ENCODE data around the gene RGS7.
"Not testable (repeated sequence)": the region's sequence is repeated elsewhere in the genome, so short reads cannot be mapped to it uniquely, and the experiment has no call there.

RGS7 gene

GRCh38 chr1:241203817-241204216 lies 153.2 kb downstream of the RGS7 start:
- Histone ChIP-seq H3K4me3 (ENCODE audit: low read length) (no peak overlapping the region), H3K9me3 (ENCODE audit: control insufficient read depth, low read depth, low read length) (no peaks in the 10 kb centered on the region), H3K9ac (ENCODE audit: low read length) (no peak overlapping the region), H3K27ac (ENCODE audit: low read length) (no peak overlapping the region), H3K27me3 (ENCODE audit: control insufficient read depth, insufficient read depth, low read length) (no peaks in the 10 kb centered on the region), H3K4me1 (ENCODE audit: control insufficient read depth, low read depth, low read length) (peaks cover 13% of the 10 kb centered on the region), H3K36me3 (ENCODE audit: control insufficient read depth, low read depth, low read length) (no peaks in the 10 kb centered on the region)

- Histone ChIP-seq H3K9ac (ENCODE audit: low read length) (no peak overlapping the region), H3K36me3 (ENCODE audit: control insufficient read depth, low read depth, low read length) (no peaks in the 10 kb centered on the region), H3K4me3 (ENCODE audit: low read length) (no peak overlapping the region), H3K27me3 (ENCODE audit: control insufficient read depth, insufficient read depth, low read length) (no peaks in the 10 kb centered on the region), H3K9me3 (ENCODE audit: control insufficient read depth, low read depth, low read length) (no peaks in the 10 kb centered on the region), H3K4me1 (ENCODE audit: control insufficient read depth, low read depth, low read length) (peaks cover 9% of the 10 kb centered on the region), H3K27ac (ENCODE audit: low read length) (no peak overlapping the region)
Observed at GRCh38 chr1:241202401-241202800, 154.6 kb downstream of the RGS7 start.

- H3K9ac ChIP-seq (ENCODE audit: low read length) = no peak overlapping the region
- H3K36me3 ChIP-seq (ENCODE audit: control insufficient read depth, low read depth, low read length) = no peaks in the 10 kb centered on the region
- H3K27ac ChIP-seq (ENCODE audit: low read length) = no peak overlapping the region
- no peaks in the 10 kb centered on the region for H3K9me3 ChIP-seq (ENCODE audit: control insufficient read depth, low read depth, low read length)
- H3K4me3 ChIP-seq (ENCODE audit: low read length) = no peak overlapping the region
- H3K4me1 ChIP-seq (ENCODE audit: control insufficient read depth, low read depth, low read length) = peaks cover 5% of the 10 kb centered on the region
- no peaks in the 10 kb centered on the region for H3K27me3 ChIP-seq (ENCODE audit: control insufficient read depth, insufficient read depth, low read length)
Observed at GRCh38 chr1:241186716-241187115, 170.3 kb downstream of the RGS7 start.

- no peak overlapping the region for H3K9ac ChIP-seq (ENCODE audit: low read length)
- no peak overlapping the region for H3K27ac ChIP-seq (ENCODE audit: low read length)
- no peaks in the 10 kb centered on the region for H3K4me1 ChIP-seq (ENCODE audit: control insufficient read depth, low read depth, low read length)
- no peaks in the 10 kb centered on the region for H3K9me3 ChIP-seq (ENCODE audit: control insufficient read depth, low read depth, low read length)
- H3K4me3 ChIP-seq (ENCODE audit: low read length) = no peak overlapping the region
- no peaks in the 10 kb centered on the region for H3K36me3 ChIP-seq (ENCODE audit: control insufficient read depth, low read depth, low read length)
- no peaks in the 10 kb centered on the region for H3K27me3 ChIP-seq (ENCODE audit: control insufficient read depth, insufficient read depth, low read length)
Observed at GRCh38 chr1:241181971-241182370, 175.0 kb downstream of the RGS7 start.

GRCh38 chr1:241181471-241181870 lies 175.5 kb downstream of the RGS7 start:
- H3K9ac ChIP-seq (ENCODE audit: low read length) = no peak overlapping the region
- H3K27ac ChIP-seq (ENCODE audit: low read length) = no peak overlapping the region
- H3K9me3 ChIP-seq (ENCODE audit: control insufficient read depth, low read depth, low read length) = no peaks in the 10 kb centered on the region
- no peaks in the 10 kb centered on the region for H3K27me3 ChIP-seq (ENCODE audit: control insufficient read depth, insufficient read depth, low read length)
- H3K4me3 ChIP-seq (ENCODE audit: low read length) = no peak overlapping the region
- H3K36me3 ChIP-seq (ENCODE audit: control insufficient read depth, low read depth, low read length) = no peaks in the 10 kb centered on the region
- no peaks in the 10 kb centered on the region for H3K4me1 ChIP-seq (ENCODE audit: control insufficient read depth, low read depth, low read length)

GRCh38 chr1:241180569-241180968 lies 176.4 kb downstream of the RGS7 start:
- Histone ChIP-seq H3K9ac (ENCODE audit: low read length) (no peak overlapping the region), H3K27me3 (ENCODE audit: control insufficient read depth, insufficient read depth, low read length) (no peaks in the 10 kb centered on the region), H3K9me3 (ENCODE audit: control insufficient read depth, low read depth, low read length) (no peaks in the 10 kb centered on the region), H3K27ac (ENCODE audit: low read length) (no peak overlapping the region), H3K36me3 (ENCODE audit: control insufficient read depth, low read depth, low read length) (no peaks in the 10 kb centered on the region), H3K4me3 (ENCODE audit: low read length) (no peak overlapping the region), H3K4me1 (ENCODE audit: control insufficient read depth, low read depth, low read length) (no peaks in the 10 kb centered on the region)

GRCh38 chr1:241177660-241178059 lies 179.3 kb downstream of the RGS7 start:
- H3K4me1 ChIP-seq (ENCODE audit: control insufficient read depth, low read depth, low read length) = no peaks in the 10 kb centered on the region
- no peak overlapping the region for H3K9ac ChIP-seq (ENCODE audit: low read length)
- H3K36me3 ChIP-seq (ENCODE audit: control insufficient read depth, low read depth, low read length) = no peaks in the 10 kb centered on the region
- H3K9me3 ChIP-seq (ENCODE audit: control insufficient read depth, low read depth, low read length) = no peaks in the 10 kb centered on the region
- no peak overlapping the region for H3K27ac ChIP-seq (ENCODE audit: low read length)
- H3K4me3 ChIP-seq (ENCODE audit: low read length) = no peak overlapping the region
- H3K27me3 ChIP-seq (ENCODE audit: control insufficient read depth, insufficient read depth, low read length) = no peaks in the 10 kb centered on the region

- Histone ChIP-seq H3K36me3 (ENCODE audit: control insufficient read depth, low read depth, low read length) (no peaks in the 10 kb centered on the region), H3K4me1 (ENCODE audit: control insufficient read depth, low read depth, low read length) (no peaks in the 10 kb centered on the region), H3K27ac (ENCODE audit: low read length) (no peak overlapping the region), H3K4me3 (ENCODE audit: low read length) (no peak overlapping the region), H3K27me3 (ENCODE audit: control insufficient read depth, insufficient read depth, low read length) (no peaks in the 10 kb centered on the region), H3K9me3 (ENCODE audit: control insufficient read depth, low read depth, low read length) (no peaks in the 10 kb centered on the region), H3K9ac (ENCODE audit: low read length) (no peak overlapping the region)
Observed at GRCh38 chr1:241172486-241172885, 184.5 kb downstream of the RGS7 start.

GRCh38 chr1:241171991-241172390 lies 185.0 kb downstream of the RGS7 start:
- Histone ChIP-seq H3K27me3 (ENCODE audit: control insufficient read depth, insufficient read depth, low read length) (no peaks in the 10 kb centered on the region), H3K27ac (ENCODE audit: low read length) (no peak overlapping the region)

GRCh38 chr1:241167121-241167630 lies 189.8 kb downstream of the RGS7 start:
- Histone ChIP-seq H3K27ac (ENCODE audit: low read length) (no peak overlapping the region), H3K27me3 (ENCODE audit: control insufficient read depth, insufficient read depth, low read length) (no peaks in the 10 kb centered on the region), H3K36me3 (ENCODE audit: control insufficient read depth, low read depth, low read length) (no peaks in the 10 kb centered on the region), H3K9me3 (ENCODE audit: control insufficient read depth, low read depth, low read length) (no peaks in the 10 kb centered on the region), H3K4me1 (ENCODE audit: control insufficient read depth, low read depth, low read length) (peaks cover 13% of the 10 kb centered on the region), H3K4me3 (ENCODE audit: low read length) (no peak overlapping the region), H3K9ac (ENCODE audit: low read length) (no peak overlapping the region)

More at GRCh38 chr1:241171991-241172390, 185.0 kb downstream of the RGS7 start:
- H3K9me3 ChIP-seq (ENCODE audit: control insufficient read depth, low read depth, low read length) = no peaks in the 10 kb centered on the region
- H3K4me3 ChIP-seq (ENCODE audit: low read length) = no peak overlapping the region
- no peaks in the 10 kb centered on the region for H3K36me3 ChIP-seq (ENCODE audit: control insufficient read depth, low read depth, low read length)
- H3K4me1 ChIP-seq (ENCODE audit: control insufficient read depth, low read depth, low read length) = no peaks in the 10 kb centered on the region
- H3K9ac ChIP-seq (ENCODE audit: low read length) = no peak overlapping the region

GRCh38 chr1:241166625-241167024 lies 190.4 kb downstream of the RGS7 start:
- no peak overlapping the region for H3K9ac ChIP-seq (ENCODE audit: low read length)

GRCh38 chr1:241165256-241165655 lies 191.7 kb downstream of the RGS7 start:
- H3K9ac ChIP-seq (ENCODE audit: low read length); H3K27me3 ChIP-seq (ENCODE audit: control insufficient read depth, insufficient read depth, low read length); H3K27ac ChIP-seq (ENCODE audit: low read length); H3K9me3 ChIP-seq (ENCODE audit: control insufficient read depth, low read depth, low read length); H3K36me3 ChIP-seq (ENCODE audit: control insufficient read depth, low read depth, low read length); H3K4me3 ChIP-seq (ENCODE audit: low read length): not testable (repeated sequence)
- peaks cover 13% of the 10 kb centered on the region for H3K4me1 ChIP-seq (ENCODE audit: control insufficient read depth, low read depth, low read length)

More at GRCh38 chr1:241166625-241167024, 190.4 kb downstream of the RGS7 start:
- H3K36me3 ChIP-seq (ENCODE audit: control insufficient read depth, low read depth, low read length) = no peaks in the 10 kb centered on the region
- H3K4me3 ChIP-seq (ENCODE audit: low read length) = no peak overlapping the region
- peaks cover 13% of the 10 kb centered on the region for H3K4me1 ChIP-seq (ENCODE audit: control insufficient read depth, low read depth, low read length)
- H3K9me3 ChIP-seq (ENCODE audit: control insufficient read depth, low read depth, low read length) = no peaks in the 10 kb centered on the region
- H3K27ac ChIP-seq (ENCODE audit: low read length) = no peak overlapping the region
- H3K27me3 ChIP-seq (ENCODE audit: control insufficient read depth, insufficient read depth, low read length) = no peaks in the 10 kb centered on the region

Measured in iPS-18a (cell line).